ENCODE data around the gene SPACA7.
"Not testable (repeated sequence)": the region's sequence is repeated elsewhere in the genome, so short reads cannot be mapped to it uniquely, and the experiment has no call there.

DNA sequence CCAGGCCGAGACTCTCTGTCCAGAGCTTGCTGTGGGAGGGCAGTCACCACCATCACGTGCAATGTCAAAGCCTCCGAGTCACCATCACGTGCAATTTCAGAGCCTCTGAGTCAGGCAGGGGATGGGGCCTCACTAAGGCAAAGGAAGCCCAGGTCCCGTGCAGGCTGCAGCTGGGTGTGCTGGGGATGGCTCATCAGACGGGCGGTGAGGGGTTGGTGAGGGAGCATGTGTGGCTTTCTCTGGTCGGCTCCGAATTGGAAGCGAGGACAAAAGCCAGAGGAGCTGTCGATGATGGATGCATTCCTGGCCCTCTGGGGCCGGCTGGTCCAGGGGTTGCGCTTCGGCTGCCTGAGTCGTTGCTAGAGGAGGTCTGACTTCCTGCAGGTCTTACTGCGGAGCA, 18.9 kb downstream of the SPACA7 start:
- not testable (repeated sequence) for TF ChIP-seq TAF1 (conservative IDR thresholded peaks at IDR 0.05); CTCF (IDR thresholded peaks at IDR 0.05; ENCODE audit: low read depth, low read length, missing input control); RAD21 (IDR thresholded peaks at IDR 0.05); ZBTB33 (IDR thresholded peaks at IDR 0.05); HNF4A (conservative IDR thresholded peaks at IDR 0.05); REST (IDR thresholded peaks at IDR 0.05); GABPA (IDR thresholded peaks at IDR 0.05 in 1 of 2, conservative IDR thresholded peaks at IDR 0.05 in 1 of 2); ATF3 (IDR thresholded peaks at IDR 0.05); FOXA1 (IDR thresholded peaks at IDR 0.05); YY1 (IDR thresholded peaks at IDR 0.05); NR2F2 (IDR thresholded peaks at IDR 0.05); MAX (IDR thresholded peaks at IDR 0.05); SP1 (IDR thresholded peaks at IDR 0.05); RXRA (IDR thresholded peaks at IDR 0.05)
